GM18502 (cell line): Measurements from ENCODE around the gene BCL2L13.
"Not testable (repeated sequence)": the region's sequence is repeated elsewhere in the genome, so short reads cannot be mapped to it uniquely, and the experiment has no call there.

Experiments used
- ATAC-seq: cut with Tn5 transposase; IDR thresholded peaks from one replicate; pipeline ENCODE4 v1.9.1; 2021; ENCODE audit warnings: mild to moderate bottlenecking; ENCODE audit not compliant: unreplicated experiment, poor library complexity

The BCL2L13 gene

DNA sequence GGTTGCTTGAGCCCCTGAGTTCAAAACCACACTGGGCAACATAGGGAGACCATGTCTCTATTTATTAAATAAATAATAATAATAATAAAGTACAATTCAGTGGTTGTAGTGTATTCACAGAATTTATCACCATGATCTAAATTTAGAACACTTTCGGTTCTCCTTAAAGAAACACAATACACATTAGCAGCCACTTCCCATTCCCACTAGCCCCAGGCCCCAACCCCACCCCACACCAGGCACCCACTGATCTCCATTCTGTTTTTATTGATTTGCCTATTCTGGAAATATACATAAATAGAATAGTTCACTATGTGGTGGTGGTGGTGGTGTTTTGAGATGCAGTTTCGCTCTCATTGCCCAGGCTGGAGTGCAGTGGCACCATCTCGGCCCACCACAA lies 45.7 kb downstream of the BCL2L13 start:
- no peak for ATAC-seq

GRCh38 chr22:17692841-17693240 lies 54.3 kb downstream of the BCL2L13 start:
- ATAC-seq: no peak

DNA sequence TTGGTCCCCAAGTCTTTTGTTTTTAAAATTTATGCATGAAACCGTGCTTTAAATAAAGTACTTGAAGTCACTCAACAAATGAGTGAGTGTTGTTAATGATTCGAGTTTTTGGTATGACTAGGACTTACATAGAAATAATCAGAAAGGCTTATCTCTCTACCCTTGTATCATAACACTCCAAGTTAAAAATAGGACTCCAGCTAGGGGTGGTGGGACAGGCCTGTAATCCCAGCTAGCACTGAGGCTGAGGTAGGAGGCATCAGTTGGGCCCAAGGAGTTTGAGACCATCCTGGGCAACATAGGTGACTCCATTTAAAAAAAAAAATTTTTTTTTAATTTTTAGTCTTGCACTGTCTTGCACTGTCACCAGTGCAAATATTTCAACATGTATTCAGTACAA lies 55.6 kb downstream of the BCL2L13 start:
- no peak for ATAC-seq

GRCh38 chr22:17694752-17695151 lies 56.2 kb downstream of the BCL2L13 start:
- no peak for ATAC-seq

DNA sequence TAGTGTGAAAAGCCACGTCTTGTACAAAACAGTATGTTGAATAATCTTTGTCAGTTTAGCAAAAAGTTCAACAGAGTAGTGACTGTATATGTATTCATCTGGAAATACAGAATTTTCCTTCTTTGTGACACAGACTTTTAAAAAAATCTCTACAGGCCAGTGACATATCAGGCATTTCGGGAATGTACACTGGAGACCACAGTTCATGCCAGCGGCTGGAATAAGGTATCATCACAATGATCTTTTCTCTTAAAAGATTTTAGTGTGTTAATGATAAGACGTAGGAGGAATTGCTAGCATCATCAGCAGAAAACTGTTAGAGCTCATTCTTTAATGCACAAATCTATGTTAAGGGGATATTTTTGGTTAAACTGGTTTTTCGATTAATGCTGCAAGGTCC lies 57.4 kb downstream of the BCL2L13 start:
- ATAC-seq: no peak

- ATAC-seq: not testable (repeated sequence)
Observed at GRCh38 chr22:17697196-17697595, 58.6 kb downstream of the BCL2L13 start.

DNA sequence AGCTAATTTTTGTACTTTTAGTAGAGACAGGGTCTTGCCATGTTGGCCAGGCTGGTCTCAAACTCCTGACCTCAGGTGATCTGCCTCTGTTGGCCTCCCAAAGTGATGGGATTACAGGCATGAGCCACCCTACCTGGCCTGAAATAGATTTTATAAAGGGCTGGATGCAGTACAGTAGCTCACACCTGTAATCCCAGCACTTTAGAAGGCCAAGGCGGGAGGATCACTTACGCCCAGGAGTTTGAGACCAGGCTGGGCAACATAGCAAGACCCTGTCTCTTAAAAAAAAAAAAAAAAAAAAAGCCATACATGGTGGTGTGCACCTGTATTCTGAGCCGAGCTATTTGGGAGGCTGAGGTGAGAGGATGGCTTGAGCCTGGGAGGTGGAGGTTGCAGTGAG lies 59.7 kb downstream of the BCL2L13 start:
- not testable (repeated sequence) for ATAC-seq

DNA sequence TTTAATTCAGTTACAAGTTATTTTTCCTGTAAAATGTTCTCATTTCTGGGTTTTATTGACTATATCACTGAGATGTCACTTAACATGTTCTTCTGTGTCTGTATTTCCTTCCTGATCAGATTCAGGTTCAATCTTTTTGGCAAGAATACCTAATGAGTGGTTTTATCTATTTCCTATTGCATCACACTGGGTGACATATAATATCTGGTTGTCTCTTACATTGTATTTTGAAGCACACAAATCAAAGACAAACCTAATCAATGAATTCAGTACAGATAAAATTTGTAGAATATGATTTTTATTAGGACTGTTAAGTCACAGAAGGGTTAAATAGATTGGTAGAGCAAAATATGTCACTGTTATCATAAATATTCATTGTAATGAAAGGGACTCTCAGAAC lies 60.4 kb downstream of the BCL2L13 start:
- ATAC-seq: no peak

DNA sequence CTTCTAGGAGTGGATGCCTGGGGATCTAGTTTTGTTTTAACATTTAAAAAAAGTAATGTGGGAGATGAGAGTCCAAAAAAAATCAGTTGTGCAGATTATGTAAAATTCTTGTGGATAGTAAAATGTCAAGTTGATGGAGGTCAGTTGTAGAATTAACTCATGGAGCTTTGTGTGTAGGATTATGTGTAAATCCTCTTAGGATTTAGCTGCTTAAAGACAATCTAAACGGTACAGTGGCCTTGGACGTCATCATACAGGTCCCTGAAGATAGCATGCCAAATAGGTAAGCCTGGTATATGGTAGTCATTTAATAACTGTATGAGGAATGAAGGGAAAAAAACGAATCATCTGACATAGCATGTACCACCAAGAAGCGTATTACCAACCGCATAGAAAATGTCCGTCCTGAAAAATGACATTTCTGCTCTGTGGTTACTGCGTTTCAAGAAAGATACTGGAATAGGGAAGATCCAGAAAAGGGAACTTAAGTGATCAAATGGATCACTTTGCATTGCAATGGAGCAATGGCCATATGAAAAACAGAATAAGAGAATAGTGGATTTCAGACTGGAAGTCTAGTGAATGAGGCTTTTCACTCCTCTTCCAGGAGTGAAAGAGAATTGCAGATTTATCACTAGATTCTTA lies 61.3 kb downstream of the BCL2L13 start:
- ATAC-seq: no peak

- no peak for ATAC-seq
Observed at GRCh38 chr22:17700778-17701177, 62.2 kb downstream of the BCL2L13 start.

DNA sequence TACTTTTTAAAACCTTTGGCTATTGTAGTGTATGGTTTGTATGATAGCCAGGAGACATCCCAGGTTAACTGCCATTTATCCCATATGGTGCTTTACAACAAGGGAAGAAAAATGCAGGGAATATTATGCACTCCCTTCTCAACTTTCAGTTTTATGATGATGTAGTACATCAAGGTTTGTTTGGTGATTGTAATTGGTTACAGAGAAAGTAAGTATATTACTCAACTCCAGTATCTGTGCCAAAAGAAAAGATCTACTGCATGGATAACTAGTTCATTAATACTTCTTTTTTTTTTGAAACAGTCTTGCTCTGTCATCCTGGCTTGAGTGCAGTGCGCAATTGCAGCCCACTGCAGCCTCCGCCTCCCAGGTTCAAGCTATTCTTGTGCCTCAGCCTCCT lies 65.3 kb downstream of the BCL2L13 start:
- no peak for ATAC-seq

GRCh38 chr22:17705546-17705945 lies 67.0 kb downstream of the BCL2L13 start:
- ATAC-seq: no peak

DNA sequence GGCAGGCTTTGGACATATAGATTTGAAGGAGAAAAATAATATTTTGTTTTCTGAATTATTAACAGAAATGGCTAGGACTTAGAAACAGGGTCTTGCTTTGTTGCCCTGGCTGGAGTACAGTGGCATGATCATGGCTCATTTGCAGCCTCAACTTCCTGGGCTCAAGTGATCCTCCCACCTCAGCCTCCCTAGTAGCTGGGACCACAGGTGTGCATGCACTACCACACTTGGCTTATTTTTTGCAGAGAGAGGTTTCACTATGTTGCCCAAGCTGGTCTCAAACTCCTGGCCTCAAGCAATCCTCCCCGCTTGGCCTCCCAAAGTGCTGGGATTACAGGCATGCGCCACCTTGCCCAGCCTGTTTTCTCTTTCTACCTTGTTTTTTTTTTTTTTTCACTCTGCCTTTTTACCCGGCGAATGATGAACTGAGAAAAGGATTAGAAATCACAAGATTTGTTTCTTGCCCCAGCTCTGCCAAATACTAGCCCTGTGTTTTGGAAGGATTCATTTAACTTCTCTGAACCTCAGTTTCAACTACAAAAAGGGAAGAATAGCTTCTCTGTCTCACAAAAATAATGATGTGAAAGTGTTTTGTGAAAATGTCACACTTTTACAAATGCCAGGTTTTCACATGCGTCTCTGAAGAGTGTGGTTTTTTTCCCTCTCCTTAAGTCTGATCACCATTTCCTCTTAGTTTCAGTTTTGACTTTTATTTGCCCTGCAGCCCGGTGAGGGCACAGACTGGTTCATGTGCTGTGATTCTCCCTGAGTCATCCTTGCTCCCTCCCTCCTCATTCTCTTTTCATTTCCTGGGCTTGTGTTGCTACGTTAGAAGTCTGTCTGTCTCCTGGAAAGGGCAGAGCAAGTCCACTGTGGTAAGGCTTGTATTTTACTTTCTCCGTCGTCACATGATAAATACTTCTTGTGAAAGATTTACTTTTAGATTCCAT lies 67.7 kb downstream of the BCL2L13 start:
- peak; percentile 92 for ATAC-seq

DNA sequence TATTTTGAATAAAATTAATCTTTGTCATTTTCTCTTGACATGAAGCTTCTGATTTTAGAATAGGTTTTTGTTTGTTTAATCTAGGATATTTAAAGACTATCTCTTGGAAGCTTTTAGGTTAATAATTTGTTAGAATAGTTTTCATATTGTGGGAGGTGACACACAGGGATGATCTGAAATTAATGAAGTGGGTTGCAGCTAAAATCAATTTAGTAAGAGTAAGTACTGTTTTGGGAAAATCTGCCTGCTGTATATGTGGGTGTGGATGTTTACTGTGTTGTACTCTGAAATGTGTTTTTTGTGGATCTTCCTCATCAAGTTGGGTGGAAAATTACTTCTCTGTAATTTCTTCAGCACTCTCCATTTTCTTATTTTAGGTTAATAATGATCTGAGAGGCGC lies 68.4 kb downstream of the BCL2L13 start:
- no peak for ATAC-seq

DNA sequence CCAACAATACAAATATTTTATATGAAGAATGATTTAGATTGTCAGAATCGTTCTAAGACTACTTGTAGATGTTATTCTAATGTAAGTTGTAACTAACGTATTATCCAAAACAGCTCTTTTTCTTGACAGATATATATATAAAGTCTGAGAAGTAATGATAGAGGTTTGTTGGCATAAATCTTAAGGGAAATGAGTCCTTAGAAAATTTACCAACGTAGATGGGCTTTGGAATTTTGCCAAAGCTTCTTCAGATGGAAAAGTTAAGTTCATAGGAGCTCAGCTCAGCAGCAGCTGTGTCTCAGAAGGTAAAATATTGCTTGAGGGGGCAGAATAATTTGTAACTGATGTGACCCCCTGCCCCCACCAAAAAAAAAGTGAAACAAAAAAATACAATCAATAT lies 69.0 kb downstream of the BCL2L13 start:
- ATAC-seq: no peak

DNA sequence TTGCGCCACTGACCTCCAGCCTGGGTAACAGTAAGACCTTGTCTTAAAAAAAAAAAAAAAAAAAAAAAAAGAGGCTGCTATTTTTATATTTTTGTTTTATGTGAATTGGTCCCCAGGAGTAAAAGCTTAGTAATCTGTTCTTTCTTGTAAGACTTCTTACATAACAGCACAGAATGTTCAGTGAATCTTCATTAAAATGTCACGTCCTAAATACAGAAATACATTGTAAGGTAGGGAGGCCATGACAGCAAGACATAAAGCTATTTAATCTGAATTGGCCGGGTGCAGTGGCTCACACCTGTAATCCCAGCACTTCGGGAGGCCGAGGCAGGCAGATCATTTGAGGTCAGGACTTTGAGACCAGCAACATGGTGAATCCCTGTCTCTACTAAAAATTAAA lies 71.5 kb downstream of the BCL2L13 start:
- no peak for ATAC-seq

DNA sequence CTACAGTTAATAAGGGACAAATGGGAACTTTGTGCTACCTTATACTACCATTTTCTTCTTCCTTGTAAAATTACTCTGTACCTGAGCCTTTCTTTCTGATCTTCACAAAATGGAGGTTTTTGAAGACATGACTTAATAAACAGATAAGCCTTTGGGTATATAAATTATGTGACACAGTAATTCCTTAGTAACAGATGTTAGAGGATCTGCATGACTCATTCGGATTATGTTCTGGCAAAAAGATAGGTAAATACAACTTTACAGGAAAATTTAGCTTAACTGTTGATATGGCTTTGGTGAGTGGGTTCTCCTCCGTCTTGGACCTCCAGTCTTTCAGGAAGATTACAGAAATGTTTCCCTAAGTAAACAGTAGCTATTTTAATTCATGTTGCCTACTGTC lies 73.9 kb downstream of the BCL2L13 start:
- no peak for ATAC-seq

GRCh38 chr22:17716529-17716928 lies 78.0 kb downstream of the BCL2L13 start:
- ATAC-seq: no peak

- no peak for ATAC-seq
Observed at GRCh38 chr22:17717708-17718107, 79.2 kb downstream of the BCL2L13 start.

- no peak for ATAC-seq
Observed at GRCh38 chr22:17719911-17720310, 81.4 kb downstream of the BCL2L13 start.

- no peak for ATAC-seq
Observed at GRCh38 chr22:17724241-17724640, 85.7 kb downstream of the BCL2L13 start.
